Parathyroid adenoma (tissue), 2 donors: ENCODE data around the gene TOM1L2.

ENCODE experiments used
- H2AFZ ChIP-seq: fragments of 300-600 bp; sonication (generic); one replicate; pipeline ENCODE4 v1.7.0; 2017; ENCODE audit warnings: antibody characterized with exemption, mild to moderate bottlenecking
- H3K27ac ChIP-seq: fragments of 300-600 bp; sonication (generic); one replicate; pipeline ENCODE4 v1.7.0; 2017
- H3K27me3 ChIP-seq: fragments of 300-600 bp; sonication (generic); one replicate; pipeline ENCODE4 v1.7.0; 2017; ENCODE audit warnings: low read length; ENCODE audit not compliant: control insufficient read depth, insufficient read depth
- H3K36me3 ChIP-seq: fragments of 300-600 bp; sonication (generic); one replicate; pipeline ENCODE4 v1.7.0; 2017; ENCODE audit warnings: low read length; ENCODE audit not compliant: control insufficient read depth, insufficient read depth
- H3K4me1 ChIP-seq: fragments of 300-600 bp; sonication (generic); one replicate; pipeline ENCODE4 v1.7.0; 2017; ENCODE audit warnings: control low read depth
- H3K4me2 ChIP-seq: fragments of 300-600 bp; sonication (generic); one replicate; pipeline ENCODE4 v1.7.0; 2017; ENCODE audit warnings: low read length
- H3K4me3 ChIP-seq: fragments of 300-600 bp; sonication (generic); one replicate; pipeline ENCODE4 v1.7.0; 2017; ENCODE audit warnings: low read depth, low read length
- H3K79me2 ChIP-seq: fragments of 300-600 bp; sonication (generic); one replicate; pipeline ENCODE4 v1.7.0; 2017; ENCODE audit warnings: control low read depth
- H3K9ac ChIP-seq: fragments of 300-600 bp; sonication (generic); one replicate; pipeline ENCODE4 v1.7.0; 2017; ENCODE audit warnings: mild to moderate bottlenecking
- H3K9me3 ChIP-seq: fragments of 300-600 bp; sonication (generic); one replicate; pipeline ENCODE4 v1.7.0; 2017; ENCODE audit warnings: low read length; ENCODE audit not compliant: control insufficient read depth
- CTCF ChIP-seq: fragments of 300-600 bp; sonication (generic); IDR thresholded peaks from one replicate; pipeline ENCODE4 v1.7.0; 2017; ENCODE audit warnings: antibody characterized with exemption, mild to moderate bottlenecking
- donor health status: primary hyperparathyroidism.

The TOM1L2 gene

GRCh38 chr17:17910060-17910459 lies 62.1 kb downstream of the TOM1L2 start:
- Histone ChIP-seq H3K79me2 (peaks cover 27% of the 10 kb centered on the region), H3K27ac (no peak overlapping the region), H3K4me1 (no peaks in the 10 kb centered on the region), H3K27me3 (no peaks in the 10 kb centered on the region), H3K9ac (no peak overlapping the region), H3K36me3 (no peaks in the 10 kb centered on the region), H3K4me2 (no peak overlapping the region), H2AFZ (no peak overlapping the region), H3K9me3 (no peaks in the 10 kb centered on the region), H3K4me3 (no peak overlapping the region)
- no peak for TF ChIP-seq CTCF

- Histone ChIP-seq H3K4me1 (no peaks in the 10 kb centered on the region), H3K4me2 (no peak overlapping the region), H3K79me2 (peaks cover 29% of the 10 kb centered on the region), H3K9ac (no peak overlapping the region), H3K9me3 (no peaks in the 10 kb centered on the region), H3K4me3 (no peak overlapping the region), H3K27me3 (no peaks in the 10 kb centered on the region), H3K36me3 (no peaks in the 10 kb centered on the region), H2AFZ (no peak overlapping the region), H3K27ac (no peak overlapping the region)
- no peak for TF ChIP-seq CTCF
Measured at GRCh38 chr17:17909078-17909477, 63.1 kb downstream of the TOM1L2 start.

GRCh38 chr17:17907469-17907868 lies 64.7 kb downstream of the TOM1L2 start:
- H3K27ac ChIP-seq: no peak overlapping the region
- no peaks in the 10 kb centered on the region for H3K36me3 ChIP-seq
- H3K9ac ChIP-seq: no peak overlapping the region

GRCh38 chr17:17906418-17907215 lies 65.6 kb downstream of the TOM1L2 start:
- Histone ChIP-seq H3K4me3 (no peak overlapping the region), H3K9me3 (no peaks in the 10 kb centered on the region), H2AFZ (no peak overlapping the region), H3K9ac (no peak overlapping the region), H3K27ac (no peak overlapping the region), H3K27me3 (no peaks in the 10 kb centered on the region), H3K36me3 (no peaks in the 10 kb centered on the region), H3K79me2 (peaks cover 30% of the 10 kb centered on the region), H3K4me1 (peaks cover under 1% of the 10 kb centered on the region), H3K4me2 (no peak overlapping the region)
- no peak for TF ChIP-seq CTCF

More at GRCh38 chr17:17907469-17907868, 64.7 kb downstream of the TOM1L2 start:
- Histone ChIP-seq H3K9me3 (no peaks in the 10 kb centered on the region), H3K4me3 (no peak overlapping the region), H3K79me2 (peaks cover 30% of the 10 kb centered on the region), H2AFZ (no peak overlapping the region), H3K4me2 (no peak overlapping the region), H3K4me1 (no peaks in the 10 kb centered on the region), H3K27me3 (no peaks in the 10 kb centered on the region)
- no peak for TF ChIP-seq CTCF

GRCh38 chr17:17905036-17905320 lies 67.2 kb downstream of the TOM1L2 start:
- no peaks in the 10 kb centered on the region for H3K27me3 ChIP-seq
- H3K27ac ChIP-seq: no peak overlapping the region

More at GRCh38 chr17:17905036-17905320, 67.2 kb downstream of the TOM1L2 start:
- no peak for TF ChIP-seq CTCF
- Histone ChIP-seq H3K36me3 (no peaks in the 10 kb centered on the region), H3K79me2 (peaks cover 30% of the 10 kb centered on the region), H3K4me1 (peaks cover 13% of the 10 kb centered on the region), H3K4me3 (no peak overlapping the region), H2AFZ (no peak overlapping the region), H3K4me2 (no peak overlapping the region), H3K9me3 (no peaks in the 10 kb centered on the region), H3K9ac (no peak overlapping the region)
